Measurements from ENCODE around the gene CLASP2.

The CLASP2 gene

GRCh38 chr3:33636125-33636850 lies 81.8 kb downstream of the CLASP2 start:
- no peak overlapping the region for H3K4me3 ChIP-seq (ENCODE audit: low read length)
- H3K9me3 ChIP-seq (replicated peaks; ENCODE audit: low read length): no peaks in the 10 kb centered on the region
- H3K36me3 ChIP-seq (ENCODE audit: insufficient read depth, low read length): no peaks in the 10 kb centered on the region
- H3K27me3 ChIP-seq (ENCODE audit: control insufficient read depth, insufficient read depth, low read length): no peaks in the 10 kb centered on the region
- no peak overlapping the region for H3K4me2 ChIP-seq (ENCODE audit: low read length)
- H3K9ac ChIP-seq (ENCODE audit: low read depth, low read length): no peak overlapping the region
- H3K4me1 ChIP-seq (ENCODE audit: control insufficient read depth, insufficient read depth, low read length): peaks cover 4% of the 10 kb centered on the region

GRCh38 chr3:33634262-33634661 lies 83.8 kb downstream of the CLASP2 start:
- Histone ChIP-seq H3K36me3 (ENCODE audit: insufficient read depth, low read length) (peaks cover 4% of the 10 kb centered on the region), H3K27me3 (ENCODE audit: control insufficient read depth, insufficient read depth, low read length) (no peaks in the 10 kb centered on the region), H3K9ac (ENCODE audit: low read depth, low read length) (no peak overlapping the region), H3K4me1 (ENCODE audit: control insufficient read depth, insufficient read depth, low read length) (peaks cover 4% of the 10 kb centered on the region), H3K9me3 (replicated peaks; ENCODE audit: low read length) (no peaks in the 10 kb centered on the region), H3K4me3 (ENCODE audit: low read length) (no peak overlapping the region), H3K4me2 (ENCODE audit: low read length) (no peak overlapping the region)

- no peak overlapping the region for H3K9ac ChIP-seq (ENCODE audit: low read depth, low read length)
- no peaks in the 10 kb centered on the region for H3K9me3 ChIP-seq (replicated peaks; ENCODE audit: low read length)
- H3K36me3 ChIP-seq (ENCODE audit: insufficient read depth, low read length): peaks cover 17% of the 10 kb centered on the region
- H3K27me3 ChIP-seq (ENCODE audit: control insufficient read depth, insufficient read depth, low read length): no peaks in the 10 kb centered on the region
- H3K4me1 ChIP-seq (ENCODE audit: control insufficient read depth, insufficient read depth, low read length): no peaks in the 10 kb centered on the region
- H3K4me2 ChIP-seq (ENCODE audit: low read length): no peak overlapping the region
- H3K4me3 ChIP-seq (ENCODE audit: low read length): no peak overlapping the region
These were observed 88.8 kb downstream of the CLASP2 start for GRCh38 chr3:33629219-33629618.

GRCh38 chr3:33624756-33625155 lies 93.3 kb downstream of the CLASP2 start:
- Histone ChIP-seq H3K36me3 (ENCODE audit: insufficient read depth, low read length) (peaks cover 15% of the 10 kb centered on the region), H3K4me3 (ENCODE audit: low read length) (no peak overlapping the region), H3K9me3 (replicated peaks; ENCODE audit: low read length) (no peaks in the 10 kb centered on the region), H3K4me2 (ENCODE audit: low read length) (no peak overlapping the region), H3K27me3 (ENCODE audit: control insufficient read depth, insufficient read depth, low read length) (no peaks in the 10 kb centered on the region), H3K9ac (ENCODE audit: low read depth, low read length) (no peak overlapping the region), H3K4me1 (ENCODE audit: control insufficient read depth, insufficient read depth, low read length) (no peaks in the 10 kb centered on the region)

- no peak overlapping the region for H3K4me3 ChIP-seq (ENCODE audit: low read length)
- H3K9ac ChIP-seq (ENCODE audit: low read depth, low read length): no peak overlapping the region
- no peaks in the 10 kb centered on the region for H3K9me3 ChIP-seq (replicated peaks; ENCODE audit: low read length)
- H3K4me2 ChIP-seq (ENCODE audit: low read length): no peak overlapping the region
- H3K27me3 ChIP-seq (ENCODE audit: control insufficient read depth, insufficient read depth, low read length): no peaks in the 10 kb centered on the region
- peaks cover 3% of the 10 kb centered on the region for H3K4me1 ChIP-seq (ENCODE audit: control insufficient read depth, insufficient read depth, low read length)
- no peaks in the 10 kb centered on the region for H3K36me3 ChIP-seq (ENCODE audit: insufficient read depth, low read length)
These were observed 105.0 kb downstream of the CLASP2 start for GRCh38 chr3:33613041-33613440.

GRCh38 chr3:33612607-33613006 lies 105.4 kb downstream of the CLASP2 start:
- no peak overlapping the region for H3K4me3 ChIP-seq (ENCODE audit: low read length)
- H3K4me1 ChIP-seq (ENCODE audit: control insufficient read depth, insufficient read depth, low read length): peaks cover 3% of the 10 kb centered on the region
- no peak overlapping the region for H3K4me2 ChIP-seq (ENCODE audit: low read length)
- H3K36me3 ChIP-seq (ENCODE audit: insufficient read depth, low read length): no peaks in the 10 kb centered on the region
- H3K27me3 ChIP-seq (ENCODE audit: control insufficient read depth, insufficient read depth, low read length): no peaks in the 10 kb centered on the region
- H3K9me3 ChIP-seq (replicated peaks; ENCODE audit: low read length): no peaks in the 10 kb centered on the region
- H3K9ac ChIP-seq (ENCODE audit: low read depth, low read length): no peak overlapping the region

GRCh38 chr3:33602829-33603228 lies 115.2 kb downstream of the CLASP2 start:
- H3K36me3 ChIP-seq (ENCODE audit: insufficient read depth, low read length): peaks cover 37% of the 10 kb centered on the region
- no peaks in the 10 kb centered on the region for H3K27me3 ChIP-seq (ENCODE audit: control insufficient read depth, insufficient read depth, low read length)
- H3K9me3 ChIP-seq (replicated peaks; ENCODE audit: low read length): no peaks in the 10 kb centered on the region
- H3K4me2 ChIP-seq (ENCODE audit: low read length): no peak overlapping the region
- no peak overlapping the region for H3K4me3 ChIP-seq (ENCODE audit: low read length)
- H3K4me1 ChIP-seq (ENCODE audit: control insufficient read depth, insufficient read depth, low read length): no peaks in the 10 kb centered on the region
- H3K9ac ChIP-seq (ENCODE audit: low read depth, low read length): no peak overlapping the region

- H3K4me1 ChIP-seq (ENCODE audit: control insufficient read depth, insufficient read depth, low read length): no peaks in the 10 kb centered on the region
- H3K27me3 ChIP-seq (ENCODE audit: control insufficient read depth, insufficient read depth, low read length): no peaks in the 10 kb centered on the region
- no peak overlapping the region for H3K9ac ChIP-seq (ENCODE audit: low read depth, low read length)
- no peak overlapping the region for H3K4me2 ChIP-seq (ENCODE audit: low read length)
- no peak overlapping the region for H3K4me3 ChIP-seq (ENCODE audit: low read length)
- peaks cover 8% of the 10 kb centered on the region for H3K36me3 ChIP-seq (ENCODE audit: insufficient read depth, low read length)
- no peaks in the 10 kb centered on the region for H3K9me3 ChIP-seq (replicated peaks; ENCODE audit: low read length)
These were observed 120.8 kb downstream of the CLASP2 start for GRCh38 chr3:33597257-33597689.

- H3K36me3 ChIP-seq (ENCODE audit: insufficient read depth, low read length): peaks cover 6% of the 10 kb centered on the region
- no peak overlapping the region for H3K4me2 ChIP-seq (ENCODE audit: low read length)
- H3K9ac ChIP-seq (ENCODE audit: low read depth, low read length): no peak overlapping the region
- H3K4me3 ChIP-seq (ENCODE audit: low read length): no peak overlapping the region
- H3K9me3 ChIP-seq (replicated peaks; ENCODE audit: low read length): no peaks in the 10 kb centered on the region
- no peaks in the 10 kb centered on the region for H3K27me3 ChIP-seq (ENCODE audit: control insufficient read depth, insufficient read depth, low read length)
- no peaks in the 10 kb centered on the region for H3K4me1 ChIP-seq (ENCODE audit: control insufficient read depth, insufficient read depth, low read length)
These were observed 125.1 kb downstream of the CLASP2 start for GRCh38 chr3:33592999-33593398.

GRCh38 chr3:33590541-33590940 lies 127.5 kb downstream of the CLASP2 start:
- H3K4me1 ChIP-seq (ENCODE audit: control insufficient read depth, insufficient read depth, low read length): no peaks in the 10 kb centered on the region
- no peak overlapping the region for H3K9ac ChIP-seq (ENCODE audit: low read depth, low read length)
- H3K27me3 ChIP-seq (ENCODE audit: control insufficient read depth, insufficient read depth, low read length): no peaks in the 10 kb centered on the region
- H3K36me3 ChIP-seq (ENCODE audit: insufficient read depth, low read length): peaks cover 11% of the 10 kb centered on the region
- no peak overlapping the region for H3K4me3 ChIP-seq (ENCODE audit: low read length)
- no peak overlapping the region for H3K4me2 ChIP-seq (ENCODE audit: low read length)
- no peaks in the 10 kb centered on the region for H3K9me3 ChIP-seq (replicated peaks; ENCODE audit: low read length)

GRCh38 chr3:33586402-33586801 lies 131.7 kb downstream of the CLASP2 start:
- no peak overlapping the region for H3K9ac ChIP-seq (ENCODE audit: low read depth, low read length)
- no peak overlapping the region for H3K4me3 ChIP-seq (ENCODE audit: low read length)
- H3K27me3 ChIP-seq (ENCODE audit: control insufficient read depth, insufficient read depth, low read length): no peaks in the 10 kb centered on the region
- H3K36me3 ChIP-seq (ENCODE audit: insufficient read depth, low read length): peaks cover 15% of the 10 kb centered on the region
- H3K4me2 ChIP-seq (ENCODE audit: low read length): no peak overlapping the region
- H3K4me1 ChIP-seq (ENCODE audit: control insufficient read depth, insufficient read depth, low read length): no peaks in the 10 kb centered on the region
- no peaks in the 10 kb centered on the region for H3K9me3 ChIP-seq (replicated peaks; ENCODE audit: low read length)

GRCh38 chr3:33582234-33582633 lies 135.8 kb downstream of the CLASP2 start:
- no peak overlapping the region for H3K4me3 ChIP-seq (ENCODE audit: low read length)
- peaks cover 14% of the 10 kb centered on the region for H3K36me3 ChIP-seq (ENCODE audit: insufficient read depth, low read length)
- H3K4me2 ChIP-seq (ENCODE audit: low read length): no peak overlapping the region
- H3K4me1 ChIP-seq (ENCODE audit: control insufficient read depth, insufficient read depth, low read length): peaks cover 17% of the 10 kb centered on the region
- no peaks in the 10 kb centered on the region for H3K27me3 ChIP-seq (ENCODE audit: control insufficient read depth, insufficient read depth, low read length)
- no peak overlapping the region for H3K9ac ChIP-seq (ENCODE audit: low read depth, low read length)
- no peaks in the 10 kb centered on the region for H3K9me3 ChIP-seq (replicated peaks; ENCODE audit: low read length)

All from skeletal muscle satellite cell (primary cell).